ENCODE results near the gene PALM3.

PALM3 gene

DNA sequence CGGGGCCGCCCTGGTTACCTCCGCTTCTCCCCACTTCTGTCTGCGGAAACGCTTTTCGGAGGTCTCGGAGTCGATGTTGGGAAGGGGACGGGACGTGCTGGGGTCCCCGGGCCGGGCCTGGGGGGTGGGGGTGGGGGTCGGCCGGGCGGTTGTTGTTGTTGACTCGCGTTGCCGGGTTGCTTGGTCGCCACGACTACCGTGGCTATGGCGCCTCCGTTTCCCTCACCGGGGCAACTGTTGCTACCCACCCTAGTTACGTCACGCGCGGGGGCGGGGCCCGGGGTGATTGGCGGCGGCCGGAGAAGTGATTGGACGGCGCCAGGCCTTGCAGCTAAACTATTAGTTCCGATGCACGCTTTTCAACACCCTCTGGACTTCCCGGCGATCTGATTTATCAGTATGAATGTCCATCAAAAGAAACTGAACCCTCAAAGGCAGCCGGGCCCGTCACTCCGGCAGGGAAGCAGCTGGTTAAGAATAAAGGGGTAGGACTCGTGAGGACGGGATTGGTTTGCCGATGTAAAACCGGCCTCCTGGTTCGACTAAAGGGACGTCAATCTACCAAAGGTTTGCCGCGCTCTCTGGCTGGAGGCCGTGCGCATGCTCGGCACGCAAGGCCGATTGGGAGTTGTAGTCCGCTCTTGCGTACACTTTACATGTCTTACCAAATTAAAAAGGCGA, 55.7 kb downstream of the PALM3 start, which contains the start of gene RFX1:
Gene RFX1, minus strand, starts transcription at position 236 of the 681 bp plus-strand sequence. CDS start 12,477 bp downstream, outside the sequence.
- peak within 1 kb of the TSS; percentile 72 for H3K4me3 ChIP-seq (ENCODE audit: low read depth, low read length)

DNA sequence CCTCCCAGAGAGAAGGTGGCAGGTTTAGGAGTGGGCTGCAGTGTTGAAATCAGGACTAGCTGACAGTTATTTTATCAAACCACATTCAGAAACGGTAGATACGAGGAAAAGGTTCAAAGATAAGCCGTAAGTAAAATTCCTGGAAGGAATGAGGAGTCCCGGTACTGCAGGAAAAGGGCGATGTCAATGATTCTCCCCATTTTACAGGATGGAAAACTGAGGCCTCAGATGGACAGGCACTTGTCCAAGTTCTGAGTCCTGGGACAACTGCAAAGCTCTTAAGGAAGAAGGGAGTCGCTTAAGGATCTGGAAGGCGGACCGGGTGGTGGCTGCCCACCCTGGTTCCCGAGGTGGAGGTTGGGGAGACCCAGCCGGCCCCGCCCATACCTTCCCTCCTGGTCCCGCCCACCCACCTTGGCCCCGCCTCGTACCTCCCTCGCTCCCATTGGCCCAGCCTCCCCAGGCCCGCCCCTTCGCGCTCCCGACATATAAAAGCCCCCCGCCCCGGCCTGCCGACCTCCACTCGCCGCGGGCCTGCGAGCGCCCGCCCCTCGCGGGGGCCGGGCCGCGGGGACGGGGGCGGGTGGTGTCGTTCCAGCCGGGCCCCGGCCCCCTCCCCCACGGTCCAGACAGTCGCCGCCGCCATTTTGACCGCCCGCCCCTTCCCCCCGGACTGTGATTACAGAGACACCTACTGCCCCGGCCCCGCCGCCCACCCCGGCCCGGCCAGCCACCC, 56.4 kb downstream of the PALM3 start:
- H3K4me3 ChIP-seq (ENCODE audit: low read depth, low read length), result peak overlapping the region; percentile 72
- peak; percentile 47 for DNase-seq (ENCODE audit: low read depth)

More for the DNA sequence above, 55.7 kb downstream of the PALM3 start, which contains the start of gene RFX1:
- DNase-seq (ENCODE audit: low read depth), result peak; percentile 100

DNA sequence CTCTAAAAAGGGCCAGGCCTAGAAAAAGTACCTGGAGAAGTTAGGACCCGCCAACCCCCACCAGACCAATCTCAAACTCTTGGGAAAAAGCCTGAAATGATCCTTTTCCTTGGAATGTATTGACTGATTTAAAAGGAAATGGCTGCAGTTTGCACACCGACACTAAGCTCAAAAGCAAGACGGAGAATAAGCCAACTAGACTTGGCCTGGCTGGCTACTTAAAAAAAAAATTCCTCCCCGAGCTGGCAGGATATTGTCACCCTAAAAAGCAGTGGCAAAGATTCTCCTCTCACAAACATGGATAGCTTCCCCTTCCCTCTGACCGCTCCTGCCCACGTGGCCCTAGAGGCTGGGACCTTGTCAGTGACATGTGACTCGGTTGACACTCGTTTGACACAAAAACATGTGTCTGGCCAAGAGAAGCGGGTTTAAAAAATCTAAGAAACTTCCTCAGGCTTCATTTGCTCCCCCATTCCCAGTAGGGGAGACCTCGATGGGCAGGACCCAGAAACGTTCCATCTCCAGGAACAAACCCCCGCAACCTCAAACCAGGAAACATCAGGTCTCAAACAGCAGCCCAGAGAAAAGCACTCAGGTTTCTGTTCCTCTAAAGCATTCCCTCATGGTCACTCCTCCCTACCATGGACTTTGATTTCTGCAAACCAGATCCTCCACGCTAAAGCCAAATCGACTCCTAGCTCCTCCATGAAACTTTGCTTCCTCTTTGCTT, 57.1 kb downstream of the PALM3 start:
- no peak for DNase-seq (ENCODE audit: low read depth)
- H3K4me3 ChIP-seq (ENCODE audit: low read depth, low read length), result no peak overlapping the region
